Fibroblast of lung (primary cell): ENCODE measurements around the gene ACOT7. TPM values are rescaled to one million over a fixed set of nuclear protein-coding genes. Genes with fewer than 3 reads are reported as not detected.

ENCODE experiments used
- DNase-seq, 2 donors: peaks; one replicate each; pipeline versions ENCODE4 v3.0.0 to v3.0.0-alpha.2; 2010; ENCODE audit warnings: low read depth in 2 of 2
- H2AFZ ChIP-seq: 2 replicates; pipeline ENCODE4 v1.5.1; 2012; ENCODE audit warnings: low read length, control low read depth, inconsistent platforms
- H3K27ac ChIP-seq: 2 replicates; pipeline ENCODE4 v1.5.1; 2011; ENCODE audit warnings: low read length, control low read depth; ENCODE audit not compliant: insufficient read depth
- H3K27me3 ChIP-seq: 2 replicates; pipeline ENCODE4 v1.5.1; 2011; ENCODE audit warnings: mild to moderate bottlenecking, low read length; ENCODE audit not compliant: control insufficient read depth, insufficient read depth
- H3K36me3 ChIP-seq: 2 replicates; pipeline ENCODE4 v1.5.1; 2011; ENCODE audit warnings: low read length; ENCODE audit not compliant: control insufficient read depth, insufficient read depth
- H3K4me1 ChIP-seq: 2 replicates; pipeline ENCODE4 v1.5.1; 2011; ENCODE audit warnings: low read length; ENCODE audit not compliant: control insufficient read depth, insufficient read depth; ENCODE audit errors: extremely low read depth
- H3K4me2 ChIP-seq: 2 replicates; pipeline ENCODE4 v1.5.1; 2011; ENCODE audit warnings: low read length, control low read depth; ENCODE audit not compliant: insufficient read depth; ENCODE audit errors: extremely low read depth
- H3K4me3 ChIP-seq, 4 experiments: fragments of 200-600 bp in 1 of 4; sonication (generic) in 1 of 4; replicated peaks in 1 of 4; 2 replicates each; pipeline ENCODE4 v1.5.1; 2011 to 2016; ENCODE audit warnings: low read length in 4 of 4, low read depth in 3 of 4, mild to moderate bottlenecking in 3 of 4, control low read depth in 2 of 4, inconsistent platforms in 1 of 4, mixed read lengths in 1 of 4; ENCODE audit not compliant: insufficient read depth in 1 of 4; ENCODE audit errors: control extremely low read depth in 1 of 4
- H3K79me2 ChIP-seq: 2 replicates; pipeline ENCODE4 v1.5.1; 2012; ENCODE audit warnings: mild to moderate bottlenecking, low read length, inconsistent platforms; ENCODE audit not compliant: control insufficient read depth, insufficient read depth
- H3K9ac ChIP-seq: 2 replicates; pipeline ENCODE4 v1.5.1; 2011; ENCODE audit warnings: mild to moderate bottlenecking, low read length, control low read depth; ENCODE audit not compliant: insufficient read depth
- H3K9me3 ChIP-seq: 2 replicates; pipeline ENCODE4 v1.5.1; 2012; ENCODE audit warnings: low read depth, low read length; ENCODE audit not compliant: control insufficient read depth, insufficient read depth
- H4K20me1 ChIP-seq: 2 replicates; pipeline ENCODE4 v1.5.1; 2011; ENCODE audit warnings: low read length; ENCODE audit not compliant: control insufficient read depth, insufficient read depth; ENCODE audit errors: extremely low read depth
- EZH2 ChIP-seq: IDR thresholded peaks from 2 replicates; pipeline ENCODE4 v1.5.1; 2012; ENCODE audit warnings: low read length, control low read depth, mild to moderate bottlenecking; ENCODE audit errors: missing control alignments
- polyA plus RNA-seq, 2 donors: library from polyadenylated mRNA; depleted of rRNA in 1 of 2; stranded (reverse) in 1 of 2; unstranded in 1 of 2; fragments of >200 nt; gene quantifications; 2 replicates each; pipeline ENCODE4 v1.2.1, GENCODE V29; 2011 to 2012; ENCODE audit warnings: missing spikeins in 1 of 2
- total RNA-seq: library from RNA; depleted of rRNA; stranded (reverse); fragments of >200 nt; gene quantifications from 2 replicates; pipeline ENCODE4 v1.2.1, GENCODE V29; 2014
- TF ChIP-seq, protein P1 (sequence below), 2 donors: IDR thresholded peaks in 1 of 2; conservative IDR thresholded peaks in 1 of 2; 1 replicate in 1 of 2; 2 replicates in 1 of 2; pipeline ENCODE4 v1.5.1; 2011 to 2012; ENCODE audit warnings: low read length in 2 of 2, control low read depth in 1 of 2, inconsistent platforms in 1 of 2, low read depth in 1 of 2, mild to moderate bottlenecking in 1 of 2

Gene ACOT7
- total and polyA plus RNA-seq, 2 donors (not counting 1 experiment from before 2014, with no cell fraction given) = 50.7 to 58.0 TPM

GRCh38 chr1:6241107-6241886 is 152.3 kb downstream of the ACOT7 start:
- no peaks in the 10 kb centered on the region for H3K36me3 ChIP-seq
- TF ChIP-seq, protein P1, sequence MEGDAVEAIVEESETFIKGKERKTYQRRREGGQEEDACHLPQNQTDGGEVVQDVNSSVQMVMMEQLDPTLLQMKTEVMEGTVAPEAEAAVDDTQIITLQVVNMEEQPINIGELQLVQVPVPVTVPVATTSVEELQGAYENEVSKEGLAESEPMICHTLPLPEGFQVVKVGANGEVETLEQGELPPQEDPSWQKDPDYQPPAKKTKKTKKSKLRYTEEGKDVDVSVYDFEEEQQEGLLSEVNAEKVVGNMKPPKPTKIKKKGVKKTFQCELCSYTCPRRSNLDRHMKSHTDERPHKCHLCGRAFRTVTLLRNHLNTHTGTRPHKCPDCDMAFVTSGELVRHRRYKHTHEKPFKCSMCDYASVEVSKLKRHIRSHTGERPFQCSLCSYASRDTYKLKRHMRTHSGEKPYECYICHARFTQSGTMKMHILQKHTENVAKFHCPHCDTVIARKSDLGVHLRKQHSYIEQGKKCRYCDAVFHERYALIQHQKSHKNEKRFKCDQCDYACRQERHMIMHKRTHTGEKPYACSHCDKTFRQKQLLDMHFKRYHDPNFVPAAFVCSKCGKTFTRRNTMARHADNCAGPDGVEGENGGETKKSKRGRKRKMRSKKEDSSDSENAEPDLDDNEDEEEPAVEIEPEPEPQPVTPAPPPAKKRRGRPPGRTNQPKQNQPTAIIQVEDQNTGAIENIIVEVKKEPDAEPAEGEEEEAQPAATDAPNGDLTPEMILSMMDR (conservative IDR thresholded peaks at IDR 0.05 in 1 of 2, IDR thresholded peaks at IDR 0.05 in 1 of 2; ENCODE audit: low read depth in 1 of 2, low read length in 2 of 2) = no peak
- no peak for TF ChIP-seq EZH2
- H3K9ac ChIP-seq = no peak overlapping the region
- H3K9me3 ChIP-seq = no peaks in the 10 kb centered on the region
- H3K4me1 ChIP-seq = peaks cover 3% of the 10 kb centered on the region
- H3K4me3 ChIP-seq = no peak overlapping the region
- H3K27me3 ChIP-seq = peaks cover 29% of the 10 kb centered on the region
- no peak for DNase-seq
- no peak overlapping the region for H2AFZ ChIP-seq
- no peaks in the 10 kb centered on the region for H3K79me2 ChIP-seq
- H3K27ac ChIP-seq = no peak overlapping the region
- no peak overlapping the region for H3K4me2 ChIP-seq
- H4K20me1 ChIP-seq = no peaks in the 10 kb centered on the region

GRCh38 chr1:6239950-6240768 is 153.4 kb downstream of the ACOT7 start:
- no peak overlapping the region for H3K27ac ChIP-seq
- no peak overlapping the region for H2AFZ ChIP-seq
- no peaks in the 10 kb centered on the region for H3K9me3 ChIP-seq
- H3K27me3 ChIP-seq = peaks cover 29% of the 10 kb centered on the region
- no peak overlapping the region for H3K4me3 ChIP-seq
- H3K4me2 ChIP-seq = no peak overlapping the region
- no peaks in the 10 kb centered on the region for H3K36me3 ChIP-seq
- H4K20me1 ChIP-seq = no peaks in the 10 kb centered on the region
- no peak overlapping the region for H3K9ac ChIP-seq
- TF ChIP-seq EZH2 = no peak
- TF ChIP-seq, protein P1 (conservative IDR thresholded peaks at IDR 0.05 in 1 of 2, IDR thresholded peaks at IDR 0.05 in 1 of 2; ENCODE audit: low read depth in 1 of 2, low read length in 2 of 2) = no peak
- peaks cover 3% of the 10 kb centered on the region for H3K79me2 ChIP-seq
- DNase-seq = peak in 1 of 2 donors; percentile 41
- no peaks in the 10 kb centered on the region for H3K4me1 ChIP-seq

GRCh38 chr1:6239213-6239752 is 154.3 kb downstream of the ACOT7 start:
- Histone ChIP-seq H3K4me1 (peaks cover 2% of the 10 kb centered on the region), H3K9me3 (no peaks in the 10 kb centered on the region), H3K9ac (no peak overlapping the region), H3K27me3 (peaks cover 24% of the 10 kb centered on the region), H3K4me2 (no peak overlapping the region), H3K36me3 (no peaks in the 10 kb centered on the region), H3K27ac (no peak overlapping the region), H2AFZ (no peak overlapping the region), H3K79me2 (peaks cover 11% of the 10 kb centered on the region), H4K20me1 (no peaks in the 10 kb centered on the region), H3K4me3 (no peak overlapping the region)
- no peak for DNase-seq
- no peak for TF ChIP-seq EZH2
- TF ChIP-seq, protein P1 (conservative IDR thresholded peaks at IDR 0.05 in 1 of 2, IDR thresholded peaks at IDR 0.05 in 1 of 2; ENCODE audit: low read depth in 1 of 2, low read length in 2 of 2) = no peak
